Measurements from ENCODE around the gene ORC5. TPM values are rescaled to one million over a fixed set of nuclear protein-coding genes. Genes with fewer than 3 reads are reported as not detected.
"Not testable (repeated sequence)": the region's sequence is repeated elsewhere in the genome, so short reads cannot be mapped to it uniquely, and the experiment has no call there.

ORC5 gene
- total RNA-seq, 1 donor from 2014 or later = 27.9 TPM

DNA sequence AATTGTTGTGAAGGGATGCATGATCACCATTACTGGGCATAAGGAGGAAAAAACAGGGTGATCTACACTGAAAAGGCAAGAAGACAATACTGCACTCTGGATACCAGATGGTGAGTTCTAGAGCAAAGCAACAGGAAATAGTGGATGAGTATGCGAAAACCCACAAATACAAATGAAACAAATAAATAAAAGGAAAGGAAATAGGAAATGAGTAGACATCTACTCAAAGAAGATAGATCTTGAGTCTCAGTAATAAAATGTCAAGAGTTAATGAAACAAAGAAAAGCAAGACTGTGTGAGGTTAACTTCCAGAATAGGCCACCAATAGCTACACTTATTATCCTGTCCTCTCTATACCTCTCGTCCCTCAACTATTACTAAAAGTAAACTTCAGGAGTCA, 11.7 kb downstream of the ORC5 start:
- H3K27ac Mint-ChIP-seq (ENCODE audit: unreplicated experiment) = no peak overlapping the region
- no peak overlapping the region for H3K4me3 Mint-ChIP-seq
- no peak for DNase-seq (ENCODE audit: low read depth, low spot score)
- no peaks in the 10 kb centered on the region for H3K27me3 Mint-ChIP-seq (ENCODE audit: low read depth)
- H3K4me1 Mint-ChIP-seq = no peaks in the 10 kb centered on the region
- peaks cover 13% of the 10 kb centered on the region for H3K9me3 Mint-ChIP-seq
- TF ChIP-seq, protein P1, sequence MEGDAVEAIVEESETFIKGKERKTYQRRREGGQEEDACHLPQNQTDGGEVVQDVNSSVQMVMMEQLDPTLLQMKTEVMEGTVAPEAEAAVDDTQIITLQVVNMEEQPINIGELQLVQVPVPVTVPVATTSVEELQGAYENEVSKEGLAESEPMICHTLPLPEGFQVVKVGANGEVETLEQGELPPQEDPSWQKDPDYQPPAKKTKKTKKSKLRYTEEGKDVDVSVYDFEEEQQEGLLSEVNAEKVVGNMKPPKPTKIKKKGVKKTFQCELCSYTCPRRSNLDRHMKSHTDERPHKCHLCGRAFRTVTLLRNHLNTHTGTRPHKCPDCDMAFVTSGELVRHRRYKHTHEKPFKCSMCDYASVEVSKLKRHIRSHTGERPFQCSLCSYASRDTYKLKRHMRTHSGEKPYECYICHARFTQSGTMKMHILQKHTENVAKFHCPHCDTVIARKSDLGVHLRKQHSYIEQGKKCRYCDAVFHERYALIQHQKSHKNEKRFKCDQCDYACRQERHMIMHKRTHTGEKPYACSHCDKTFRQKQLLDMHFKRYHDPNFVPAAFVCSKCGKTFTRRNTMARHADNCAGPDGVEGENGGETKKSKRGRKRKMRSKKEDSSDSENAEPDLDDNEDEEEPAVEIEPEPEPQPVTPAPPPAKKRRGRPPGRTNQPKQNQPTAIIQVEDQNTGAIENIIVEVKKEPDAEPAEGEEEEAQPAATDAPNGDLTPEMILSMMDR (conservative IDR thresholded peaks at IDR 0.05) = no peak
- H3K36me3 Mint-ChIP-seq (ENCODE audit: low read depth) = peaks cover 54% of the 10 kb centered on the region

DNA sequence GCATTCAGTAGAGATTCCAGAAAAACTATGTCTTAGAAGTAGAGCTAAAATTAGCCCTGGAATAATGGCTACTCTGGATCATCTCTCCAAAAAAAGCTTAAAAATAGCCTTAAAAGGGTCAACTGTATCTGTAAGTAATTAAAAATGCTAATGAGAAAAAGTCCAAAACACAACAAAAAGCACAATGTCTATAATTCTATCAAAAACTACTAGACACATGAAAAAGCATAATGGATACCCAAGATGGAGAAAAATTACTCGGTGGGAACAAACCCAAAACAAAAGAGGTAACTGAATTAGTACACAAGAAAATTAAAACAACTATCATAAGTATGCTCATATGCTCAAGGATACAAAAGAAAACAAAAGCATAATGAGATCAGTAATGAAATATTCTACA, 15.4 kb downstream of the ORC5 start:
- Mint-ChIP-seq H3K27me3 (ENCODE audit: low read depth) (no peaks in the 10 kb centered on the region), H3K4me1 (no peaks in the 10 kb centered on the region), H3K36me3 (ENCODE audit: low read depth) (peaks cover 31% of the 10 kb centered on the region), H3K9me3 (no peaks in the 10 kb centered on the region), H3K27ac (ENCODE audit: unreplicated experiment) (no peak overlapping the region), H3K4me3 (no peak overlapping the region)
- DNase-seq (ENCODE audit: low read depth, low spot score) = no peak
- TF ChIP-seq, protein P1 (conservative IDR thresholded peaks at IDR 0.05) = no peak

DNA sequence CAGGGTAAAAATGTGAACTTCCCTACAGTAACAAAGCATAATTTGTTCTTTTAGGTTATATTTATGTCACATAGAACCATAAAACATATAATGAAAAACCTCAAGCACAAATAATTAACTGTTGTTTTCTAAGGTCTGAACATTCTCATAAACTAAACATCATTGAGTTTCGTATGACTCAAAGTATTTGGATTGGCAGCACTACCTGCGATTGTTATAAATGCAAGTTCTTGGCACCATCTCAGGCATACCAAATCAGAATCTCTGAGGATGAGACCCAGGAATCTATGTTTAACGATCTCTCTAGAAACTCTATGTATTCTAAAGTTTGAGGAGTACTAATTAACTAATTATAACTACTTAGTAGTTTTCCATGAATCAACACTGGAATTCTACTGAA, 22.5 kb downstream of the ORC5 start:
- no peaks in the 10 kb centered on the region for H3K4me1 Mint-ChIP-seq
- H3K9me3 Mint-ChIP-seq = no peaks in the 10 kb centered on the region
- TF ChIP-seq, protein P1 (conservative IDR thresholded peaks at IDR 0.05) = no peak
- no peak overlapping the region for H3K27ac Mint-ChIP-seq (ENCODE audit: unreplicated experiment)
- no peak overlapping the region for H3K4me3 Mint-ChIP-seq
- peaks cover 45% of the 10 kb centered on the region for H3K36me3 Mint-ChIP-seq (ENCODE audit: low read depth)
- no peak for DNase-seq (ENCODE audit: low read depth, low spot score)
- no peaks in the 10 kb centered on the region for H3K27me3 Mint-ChIP-seq (ENCODE audit: low read depth)

DNA sequence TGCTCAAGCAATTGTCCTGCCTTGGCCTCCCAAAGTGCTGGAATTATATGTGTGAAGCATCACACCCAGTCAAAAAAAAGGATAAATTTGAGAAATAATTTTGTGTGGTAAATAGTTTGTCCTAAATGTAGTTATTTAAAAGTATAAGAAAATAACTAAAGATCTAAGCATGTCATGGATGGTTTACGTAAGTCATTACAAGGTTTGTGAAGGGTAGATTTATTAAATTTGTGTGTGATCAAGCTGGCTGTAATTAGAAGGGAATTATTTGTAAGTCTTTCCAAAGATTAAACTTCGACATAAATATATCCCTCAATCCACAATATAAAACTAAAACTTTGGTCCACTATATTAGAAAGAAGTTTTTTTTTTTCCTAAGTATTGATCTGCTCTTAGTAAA, 28.6 kb downstream of the ORC5 start:
- no peaks in the 10 kb centered on the region for H3K27me3 Mint-ChIP-seq (ENCODE audit: low read depth)
- no peak overlapping the region for H3K4me3 Mint-ChIP-seq
- H3K9me3 Mint-ChIP-seq = peaks cover 12% of the 10 kb centered on the region
- no peak overlapping the region for H3K27ac Mint-ChIP-seq (ENCODE audit: unreplicated experiment)
- peaks cover 69% of the 10 kb centered on the region for H3K36me3 Mint-ChIP-seq (ENCODE audit: low read depth)
- TF ChIP-seq, protein P1 (conservative IDR thresholded peaks at IDR 0.05) = no peak
- DNase-seq (ENCODE audit: low read depth, low spot score) = no peak
- H3K4me1 Mint-ChIP-seq = peaks cover 24% of the 10 kb centered on the region

DNA sequence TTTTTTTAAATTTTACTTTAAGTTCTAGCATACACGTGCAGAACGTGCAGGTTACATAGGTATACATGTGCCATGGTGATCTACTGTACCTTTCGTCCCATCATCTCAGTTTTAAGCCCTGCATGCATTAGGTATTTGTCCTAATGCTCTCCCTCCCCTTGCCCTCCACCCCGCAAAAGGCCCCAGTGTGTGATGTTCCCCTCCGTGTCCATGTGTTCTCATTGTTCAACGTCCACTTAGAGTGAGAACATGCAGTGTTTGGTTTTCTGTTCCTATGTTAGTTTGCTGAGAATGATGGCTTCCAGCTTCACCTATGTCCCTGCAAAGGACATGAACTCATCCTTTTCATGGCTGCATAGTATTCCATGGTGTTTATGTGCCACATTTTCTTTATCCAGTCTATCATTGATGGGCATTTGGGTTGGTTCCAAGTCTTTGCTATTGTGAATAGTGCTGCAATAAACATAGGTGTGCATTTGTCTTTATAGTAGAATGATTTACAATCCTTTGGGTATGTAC, 30.2 kb downstream of the ORC5 start:
- H3K27ac Mint-ChIP-seq (ENCODE audit: unreplicated experiment); H3K4me3 Mint-ChIP-seq; DNase-seq (ENCODE audit: low read depth, low spot score); H3K27me3 Mint-ChIP-seq (ENCODE audit: low read depth): not testable (repeated sequence)
- Mint-ChIP-seq H3K36me3 (ENCODE audit: low read depth) (peaks cover 65% of the 10 kb centered on the region), H3K9me3 (peaks cover 14% of the 10 kb centered on the region), H3K4me1 (peaks cover 24% of the 10 kb centered on the region)

DNA sequence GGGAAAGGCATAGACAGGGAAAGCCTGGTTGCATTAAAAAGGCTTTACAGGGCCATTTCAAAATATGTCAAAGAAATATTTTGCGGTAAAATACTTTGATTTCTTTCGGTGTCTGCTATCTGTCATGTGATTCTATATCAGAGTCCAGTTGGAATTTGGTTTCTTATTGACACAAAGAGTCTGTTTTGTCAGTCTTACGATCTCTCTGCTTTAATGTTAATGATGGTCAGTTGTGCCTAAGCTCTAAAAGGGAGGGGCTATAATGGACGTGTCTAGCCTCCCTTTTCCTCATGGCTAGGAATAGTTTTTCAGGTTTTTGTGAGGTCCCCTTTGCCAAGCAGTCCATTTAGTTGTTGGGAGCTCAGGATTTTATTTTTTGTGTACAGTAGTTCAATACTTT, 31.5 kb downstream of the ORC5 start:
- no peak for DNase-seq (ENCODE audit: low read depth, low spot score)
- Mint-ChIP-seq H3K4me3 (no peak overlapping the region), H3K4me1 (peaks cover 24% of the 10 kb centered on the region), H3K36me3 (ENCODE audit: low read depth) (peaks cover 62% of the 10 kb centered on the region), H3K9me3 (peaks cover 17% of the 10 kb centered on the region), H3K27me3 (ENCODE audit: low read depth) (no peaks in the 10 kb centered on the region), H3K27ac (ENCODE audit: unreplicated experiment) (no peak overlapping the region)
- TF ChIP-seq, protein P1 (conservative IDR thresholded peaks at IDR 0.05) = no peak

Measured in neural crest cell (in vitro differentiated cells).